Right renal pelvis (tissue), 4 donors: ENCODE measurements around the gene THAP11. TPM values are rescaled to one million over a fixed set of nuclear protein-coding genes. Genes with fewer than 3 reads are reported as not detected.

Experiments
- DNase-seq, 4 donors: peaks; one replicate each; pipeline ENCODE4 v3.0.0-alpha.2; 2013; ENCODE audit warnings: low read depth in 4 of 4, low spot score in 3 of 4, missing footprints in 1 of 4
- polyA plus RNA-seq, 4 donors: library from polyadenylated mRNA; unstranded; fragments of 120-200 nt; gene quantifications; one replicate each; pipeline ENCODE4 v1.2.1, GENCODE V29; 2013; ENCODE audit not compliant: insufficient read length in 4 of 4

The THAP11 gene
- polyA plus RNA-seq, 4 donors, result 30.4 to 33.8 (median 32.1) TPM

GRCh38 chr16:67881621-67882161 is 39.6 kb downstream of the THAP11 start:
- DNase-seq, result no peak

GRCh38 chr16:67882374-67883145 is 40.4 kb downstream of the THAP11 start:
- no peak for DNase-seq

GRCh38 chr16:67883146-67883871 is 41.2 kb downstream of the THAP11 start:
- no peak for DNase-seq

- DNase-seq, result no peak
Measured at GRCh38 chr16:67883872-67884261, 41.7 kb downstream of the THAP11 start.

GRCh38 chr16:67884684-67885083 is 42.6 kb downstream of the THAP11 start, which contains the start of gene NRN1L:
NRN1L (plus strand) TSS chr16:67884885; CDS start chr16:67884904, 19 bp downstream.
- DNase-seq, result peak in 3 of 4 donors; percentile 53 to 65 (median 58)

- no peak for DNase-seq
Measured at GRCh38 chr16:67885545-67885944, 43.4 kb downstream of the THAP11 start.

- no peak for DNase-seq
Measured at GRCh38 chr16:67885976-67886375, 43.9 kb downstream of the THAP11 start.

- DNase-seq, result no peak
Measured at GRCh38 chr16:67886387-67886786, 44.3 kb downstream of the THAP11 start.

- no peak for DNase-seq
Measured at GRCh38 chr16:67888331-67888730, 46.2 kb downstream of the THAP11 start.

- DNase-seq, result no peak
Measured at GRCh38 chr16:67892375-67892774, 50.3 kb downstream of the THAP11 start.

GRCh38 chr16:67892899-67893742 is 51.0 kb downstream of the THAP11 start, which contains the start of gene PSKH1:
PSKH1 (plus strand) TSS chr16:67893254; CDS start chr16:67908750, 15,496 bp downstream.
- DNase-seq, result peak; percentile 87 to 91 (median 88)

Other genes starting within 250 kb of the THAP11 start
- gene CARMIL2, start 197.2 kb upstream of the THAP11 start, polyA plus RNA-seq, result 1 to 10 TPM in 2 of 4 donors, under 1 TPM in 2; 0.87 to 1.5 (median 1.1) TPM
- gene ACD, start 182.1 kb upstream of the THAP11 start, polyA plus RNA-seq, result 10 to 100 TPM; 21.0 to 28.9 (median 23.4) TPM
- gene PARD6A, start 181.4 kb upstream of the THAP11 start, polyA plus RNA-seq, result 1 to 10 TPM; 2.1 to 4.3 (median 3.2) TPM
- 10 to 100 TPM; 20.4 to 31.1 (median 24.8) TPM for gene ENKD1, start 175.6 kb upstream of the THAP11 start, polyA plus RNA-seq
- gene C16orf86, start 175.5 kb upstream of the THAP11 start, polyA plus RNA-seq, result 1 to 10 TPM; 2.7 to 4.6 (median 3.4) TPM
- 10 to 100 TPM; 20.5 to 24.9 (median 21.5) TPM for gene GFOD2, start 123.0 kb upstream of the THAP11 start, polyA plus RNA-seq
- 10 to 100 TPM; 21.6 to 28.5 (median 22.3) TPM for gene RANBP10, start 35.8 kb upstream of the THAP11 start, polyA plus RNA-seq
- gene TSNAXIP1, start 35.4 kb upstream of the THAP11 start, polyA plus RNA-seq, result 1 to 10 TPM; 7.3 to 9.0 (median 7.7) TPM
- gene NUTF2, start 4.6 kb downstream of the THAP11 start, polyA plus RNA-seq, result 100 to 1,000 TPM; 121 to 130 (median 129) TPM
- gene CENPT, start 5.4 kb downstream of the THAP11 start, polyA plus RNA-seq, result 10 to 100 TPM; 42.0 to 51.5 (median 46.9) TPM
- gene EDC4, start 30.7 kb downstream of the THAP11 start, polyA plus RNA-seq, result 10 to 100 TPM; 80.6 to 93.6 (median 86.7) TPM
- under 1 TPM in 2 of 4 donors, not detected in 2; 0.31 to 0.95 TPM for gene NRN1L, start 42.6 kb downstream of the THAP11 start, polyA plus RNA-seq
- gene PSKH1, start 50.9 kb downstream of the THAP11 start, polyA plus RNA-seq, result 10 to 100 TPM; 33.7 to 41.8 (median 37.9) TPM
- gene CTRL, start 89.5 kb downstream of the THAP11 start, polyA plus RNA-seq, result 1 to 10 TPM; 3.0 to 8.9 (median 5.7) TPM
- gene PSMB10, start 94.5 kb downstream of the THAP11 start, polyA plus RNA-seq, result 10 to 100 TPM; 20.0 to 30.3 (median 21.3) TPM
- gene LCAT, start 101.8 kb downstream of the THAP11 start, polyA plus RNA-seq, result 10 to 100 TPM; 15.8 to 21.7 (median 19.1) TPM
- gene SLC12A4, start 126.3 kb downstream of the THAP11 start, polyA plus RNA-seq, result 10 to 100 TPM; 33.6 to 38.0 (median 36.5) TPM
- under 1 TPM in 3 of 4 donors, not detected in 1; 0.06 to 0.37 (median 0.14) TPM for gene DPEP3, start 138.2 kb downstream of the THAP11 start, polyA plus RNA-seq
- gene DPEP2, start 157.2 kb downstream of the THAP11 start, polyA plus RNA-seq, result under 1 TPM; 0.44 to 0.78 (median 0.70) TPM
- not detected for gene DPEP2NB, start 173.6 kb downstream of the THAP11 start, polyA plus RNA-seq
- gene DDX28, start 180.9 kb downstream of the THAP11 start, polyA plus RNA-seq, result 10 to 100 TPM in 3 of 4 donors, 1 to 10 TPM in 1; 9.9 to 12.1 (median 10.9) TPM
- gene DUS2, start 181.0 kb downstream of the THAP11 start, polyA plus RNA-seq, result 10 to 100 TPM; 13.2 to 17.2 (median 15.1) TPM
- 10 to 100 TPM; 32.2 to 39.0 (median 35.9) TPM for gene NFATC3, start 243.1 kb downstream of the THAP11 start, polyA plus RNA-seq